Ovary (tissue), 9 donors: ENCODE measurements around the gene KBTBD12. TPM values are rescaled to one million over a fixed set of nuclear protein-coding genes. Genes with fewer than 3 reads are reported as not detected.

Experiments
- DNase-seq, 5 donors: peaks; one replicate each; pipeline ENCODE4 v3.0.0-alpha.2; 2019 to 2020
- H3K27ac ChIP-seq, 2 donors: fragments of 200-600 bp; one replicate each; pipeline versions ENCODE4 v1.5.1 to v1.8.0; 2019 to 2022
- H3K27me3 ChIP-seq: fragments of 200-600 bp; one replicate; pipeline ENCODE4 v1.8.0; 2022
- H3K36me3 ChIP-seq: fragments of 200-600 bp; sonication (generic); one replicate; pipeline ENCODE4 v1.5.1; 2019
- H3K4me1 ChIP-seq: one replicate; pipeline ENCODE4 v1.8.1; 2013; ENCODE audit warnings: mild to moderate bottlenecking, moderate library complexity; ENCODE audit not compliant: insufficient read depth
- H3K4me3 ChIP-seq: fragments of 200-600 bp; sonication (generic); one replicate; pipeline ENCODE4 v1.5.1; 2017
- H3K9me3 ChIP-seq, 2 donors: fragments of 200-600 bp in 1 of 2; sonication (generic) in 1 of 2; one replicate each; pipeline versions ENCODE4 v1.5.1 to v1.8.1; 2013 to 2019; ENCODE audit warnings: mild to moderate bottlenecking in 1 of 2, moderate library complexity in 1 of 2
- CTCF ChIP-seq, 3 donors: fragments of 450-650 bp in 2 of 3; fragments of 200-600 bp in 1 of 3; IDR thresholded peaks; one replicate each; pipeline versions ENCODE4 v1.5.1 to v1.8.0; 2016 to 2022; ENCODE audit warnings: antibody characterized with exemption in 3 of 3, mild to moderate bottlenecking in 1 of 3
- EP300 ChIP-seq: sonication (generic); formaldehyde crosslinking; IDR thresholded peaks from one replicate; pipeline ENCODE4 v1.6.1; 2017; ENCODE audit warnings: antibody characterized with exemption
- POLR2A ChIP-seq: fragments of 450-650 bp; IDR thresholded peaks from one replicate; pipeline ENCODE4 v1.6.1; 2017; ENCODE audit warnings: antibody characterized with exemption, mild to moderate bottlenecking, moderate library complexity
- WGBS, 3 donors: extraction: QIAGEN DNeasy Blood & Tissue Kit in 1 of 3; methylation state at CpG; one replicate each; pipeline versions ENCODE4 v1.1.5 to v1.1.7; 2013 to 2017; 5-methylcytosine and 5-hydroxymethylcytosine counted together
- intact Hi-C, 4 donors: fragments of 100-400 bp; cut with DNase I; formaldehyde crosslinking; loops; one replicate each; pipeline versions ENCODE4 v1.11.0 to v1.15.1; 2022 to 2023
- polyA plus RNA-seq, 2 donors: library from polyadenylated mRNA; stranded (reverse); fragments of 200-250 nt in 1 of 2; fragments of 350-450 nt in 1 of 2; fragmentation: Illumina TruSeq in 1 of 2; extraction: RNeasy Lipid Tissue Mini Kit (QIAGEN cat#74804) in 1 of 2; gene quantifications; one replicate each; pipeline ENCODE4 v1.2.3, GENCODE V29; 2013 to 2014
- small RNA-seq: library from RNA; depleted of rRNA; stranded (forward); fragments of <200 nt; gene quantifications from one replicate; pipeline ENCODE3, GENCODE V24; 2016
- total RNA-seq, 7 donors: library from RNA; depleted of rRNA in 2 of 7; stranded (reverse); fragments of >200 nt in 2 of 7; fragmentation: NEBNext Ultra II Directional in 3 of 7; extraction: Animal tissue kit (Norgen Biotek cat#: 25700) in 3 of 7; gene quantifications; one replicate each; pipeline versions ENCODE4 v1.1.0 to v1.2.4, GENCODE V29; 2016 to 2023
- donor health status: DM: no; HTN: no; CAD: no; lungs with moderate emphysema.
- donor health status: DM: no; HTN: no; CAD: no.
- donor health status: Bipolar disorder and iron deficiency.
- donor health status: DM: yes; HTN: yes; CAD: no.
- donor health status: DM: no; HTN: no; CAD: no.
- donor health status: DM: yes; HTN: yes; CAD: no.

Gene KBTBD12
- total and polyA plus RNA-seq, 9 donors: 0.12 to 1.1 (median 0.42) TPM; not detected in 2

- Histone ChIP-seq H3K27me3 (no peaks in the 10 kb centered on the region), H3K4me3 (no peak overlapping the region), H3K4me1 (no peaks in the 10 kb centered on the region), H3K36me3 (no peaks in the 10 kb centered on the region), H3K9me3 (no peaks in the 10 kb centered on the region), H3K27ac (no peak overlapping the region)
- intact Hi-C loops: no loop called here
- TF ChIP-seq POLR2A (no peak), EP300 (no peak), CTCF (IDR thresholded peaks at IDR 0.05) (no peak)
- no peak for DNase-seq
Measured at GRCh38 chr3:128033102-128033501, 118.1 kb downstream of the KBTBD12 start.

GRCh38 chr3:128036119-128036518 is 121.1 kb downstream of the KBTBD12 start:
- TF ChIP-seq CTCF (IDR thresholded peaks at IDR 0.05): no peak
- TF ChIP-seq POLR2A: no peak
- Histone ChIP-seq H3K36me3 (no peaks in the 10 kb centered on the region), H3K9me3 (no peaks in the 10 kb centered on the region), H3K27ac (no peak overlapping the region), H3K4me3 (no peak overlapping the region), H3K27me3 (no peaks in the 10 kb centered on the region), H3K4me1 (no peaks in the 10 kb centered on the region)
- no peak for DNase-seq
- 89 to 91% (median 91%) methylated on average over 1 of the region's 1 CpG for WGBS, 3 donors
- intact Hi-C loops: no loop called here

Small RNAs within 50 kb of the gene (small RNA-seq; reads per million reads assigned to genes)
- gene RNA5SP139: not detected

Other genes starting within 250 kb of the KBTBD12 start
- 10 to 100 TPM in 6 of 7 donors, 1 to 10 TPM in 1; 10.0 to 42.4 (median 26.7) TPM for gene ABTB1, start 242.3 kb upstream of the KBTBD12 start, total RNA-seq
- gene ABTB1, start 242.3 kb upstream of the KBTBD12 start, polyA plus RNA-seq: 10 to 100 TPM in 1 of 2 donors, 1 to 10 TPM in 1; 5.5 to 64.4 TPM
- gene MGLL, start 92.7 kb upstream of the KBTBD12 start, total RNA-seq: 10 to 100 TPM in 4 of 7 donors, 1 to 10 TPM in 3; 4.5 to 22.4 (median 13.3) TPM
- gene MGLL, start 92.7 kb upstream of the KBTBD12 start, polyA plus RNA-seq: 10 to 100 TPM in 1 of 2 donors, 1 to 10 TPM in 1; 6.7 to 14.0 TPM
- gene SEC61A1, start 137.2 kb downstream of the KBTBD12 start, total RNA-seq: 100 to 1,000 TPM in 6 of 7 donors, 10 to 100 TPM in 1; 52.3 to 165 (median 121) TPM
- 100 to 1,000 TPM in 1 of 2 donors, 10 to 100 TPM in 1; 72.0 to 217 TPM for gene SEC61A1, start 137.2 kb downstream of the KBTBD12 start, polyA plus RNA-seq
- gene RUVBL1, start 208.6 kb downstream of the KBTBD12 start, total RNA-seq: 10 to 100 TPM; 15.6 to 34.6 (median 25.1) TPM
- 10 to 100 TPM; 16.3 to 37.9 TPM for gene RUVBL1, start 208.6 kb downstream of the KBTBD12 start, polyA plus RNA-seq
- 10 to 100 TPM; 12.4 to 21.0 (median 16.1) TPM for gene EEFSEC, start 238.2 kb downstream of the KBTBD12 start, total RNA-seq
- gene EEFSEC, start 238.2 kb downstream of the KBTBD12 start, polyA plus RNA-seq: 10 to 100 TPM in 1 of 2 donors, 1 to 10 TPM in 1; 6.8 to 14.0 TPM